Skeletal muscle satellite cell (primary cell): ENCODE data around the gene ZNF324.
A peak's percentile ranks its signal among the peaks of the same experiment; 100 is the strongest.
"Not testable (repeated sequence)": the region's sequence is repeated elsewhere in the genome, so short reads cannot be mapped to it uniquely, and the experiment has no call there.

Experiments
- H3K27me3 ChIP-seq: 2 replicates; pipeline ENCODE4 v1.7.0; 2013; ENCODE audit warnings: low read length; ENCODE audit not compliant: control insufficient read depth, insufficient read depth
- H3K36me3 ChIP-seq: 2 replicates; pipeline ENCODE4 v1.7.0; 2013; ENCODE audit warnings: mild to moderate bottlenecking, control low read depth, low read length; ENCODE audit not compliant: insufficient read depth
- H3K4me1 ChIP-seq: 2 replicates; pipeline ENCODE4 v1.7.0; 2013; ENCODE audit warnings: low read length; ENCODE audit not compliant: control insufficient read depth, insufficient read depth
- H3K4me2 ChIP-seq: 2 replicates; pipeline ENCODE4 v1.7.0; 2013; ENCODE audit warnings: mild to moderate bottlenecking, low read length
- H3K4me3 ChIP-seq: 2 replicates; pipeline ENCODE4 v1.7.0; 2013; ENCODE audit warnings: low read length
- H3K9ac ChIP-seq: 2 replicates; pipeline ENCODE4 v1.7.0; 2013; ENCODE audit warnings: mild to moderate bottlenecking, low read depth, low read length, moderate library complexity
- H3K9me3 ChIP-seq: replicated peaks from 2 replicates; pipeline ENCODE4 v1.7.0; 2013; ENCODE audit warnings: mild to moderate bottlenecking, control low read depth, low read length

The ZNF324 gene

DNA sequence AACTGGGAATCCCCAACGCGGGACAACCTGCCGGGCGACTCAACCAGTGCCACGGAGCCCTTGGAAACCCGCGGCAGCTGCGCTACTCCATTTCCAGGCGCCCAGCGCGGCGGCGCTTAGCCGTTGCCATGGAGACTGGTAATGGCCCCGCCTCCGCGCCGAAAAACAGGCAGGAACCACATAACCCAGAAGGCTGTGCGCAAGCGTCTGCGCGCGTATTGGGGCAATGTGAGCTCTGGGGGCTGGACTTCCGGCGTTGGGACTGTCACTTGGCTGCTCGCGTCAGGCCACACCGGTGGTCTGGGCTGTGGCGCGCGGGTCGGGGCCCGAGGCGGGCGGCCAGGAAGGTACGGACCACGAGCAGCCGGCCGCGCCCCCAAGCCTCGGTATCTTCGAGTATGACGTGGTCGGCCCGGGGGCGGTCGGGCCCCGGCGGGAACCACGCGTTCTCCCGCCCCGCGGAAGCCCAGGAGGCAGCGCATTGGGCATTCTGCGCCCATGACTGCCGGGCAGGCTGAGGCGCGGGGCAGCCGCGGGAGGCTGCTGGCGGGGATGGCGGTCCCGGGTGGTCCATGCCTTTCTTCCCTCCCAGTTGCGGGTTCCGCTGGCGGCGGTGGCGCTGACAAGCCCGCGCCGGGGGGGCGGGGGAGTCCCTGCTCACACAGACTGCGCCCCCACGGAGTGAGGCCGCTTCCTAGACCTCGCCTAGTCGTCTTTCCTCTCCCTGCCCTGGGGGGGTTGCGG, 15.3 kb upstream of the ZNF324 start, which contains the start of gene ZNF324B:
Gene ZNF324B, plus strand, starts transcription at position 265 of the 744 bp plus-strand sequence. CDS start 2,080 bp downstream, outside the sequence.
- H3K36me3 ChIP-seq: peaks cover 2% of the 10 kb centered on the region
- no peaks in the 10 kb centered on the region for H3K9me3 ChIP-seq
- H3K4me2 ChIP-seq: peak within 1 kb of the TSS; percentile 91
- H3K4me1 ChIP-seq: peaks cover 5% of the 10 kb centered on the region
- peak within 1 kb of the TSS; percentile 92 for H3K4me3 ChIP-seq
- H3K27me3 ChIP-seq: no peaks in the 10 kb centered on the region
- peak within 1 kb of the TSS; percentile 79 for H3K9ac ChIP-seq

- no peaks in the 10 kb centered on the region for H3K27me3 ChIP-seq
- no peak overlapping the region for H3K9ac ChIP-seq
- H3K4me1 ChIP-seq: peaks cover 5% of the 10 kb centered on the region
- H3K4me2 ChIP-seq: no peak overlapping the region
- no peaks in the 10 kb centered on the region for H3K9me3 ChIP-seq
- peaks cover 8% of the 10 kb centered on the region for H3K36me3 ChIP-seq
- H3K4me3 ChIP-seq: no peak overlapping the region
Measured at GRCh38 chr19:58453743-58454142, 13.1 kb upstream of the ZNF324 start.

DNA sequence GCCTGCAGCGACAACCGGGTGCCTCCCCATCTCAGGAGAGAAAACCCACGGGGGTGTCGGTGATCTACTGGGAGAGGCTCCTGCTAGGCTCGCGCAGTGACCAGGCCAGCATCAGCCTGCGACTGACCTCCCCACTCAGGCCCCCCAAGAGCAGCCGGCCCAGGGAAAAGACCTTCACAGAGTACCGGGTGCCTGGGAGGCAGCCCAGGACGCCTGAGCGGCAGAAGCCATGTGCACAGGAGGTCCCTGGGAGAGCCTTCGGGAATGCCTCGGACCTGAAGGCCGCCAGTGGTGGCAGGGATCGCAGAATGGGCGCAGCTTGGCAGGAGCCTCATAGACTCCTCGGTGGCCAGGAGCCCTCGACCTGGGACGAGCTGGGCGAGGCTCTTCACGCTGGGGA, 11.6 kb upstream of the ZNF324 start:
- no peaks in the 10 kb centered on the region for H3K27me3 ChIP-seq

DNA sequence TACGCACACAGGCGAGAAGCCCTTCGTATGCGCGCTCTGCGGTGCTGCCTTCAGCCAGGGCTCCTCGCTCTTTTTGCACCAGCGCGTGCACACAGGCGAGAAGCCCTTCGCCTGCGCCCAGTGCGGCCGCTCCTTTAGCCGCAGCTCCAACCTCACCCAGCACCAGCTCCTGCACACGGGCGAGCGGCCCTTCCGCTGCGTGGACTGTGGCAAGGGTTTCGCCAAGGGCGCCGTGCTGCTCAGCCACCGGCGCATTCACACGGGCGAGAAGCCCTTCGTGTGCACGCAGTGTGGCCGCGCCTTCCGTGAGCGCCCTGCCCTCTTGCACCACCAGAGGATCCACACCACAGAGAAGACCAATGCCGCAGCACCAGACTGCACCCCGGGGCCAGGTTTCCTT, 10.8 kb upstream of the ZNF324 start:
- H3K4me1 ChIP-seq: peaks cover under 1% of the 10 kb centered on the region
- no peak overlapping the region for H3K4me3 ChIP-seq
- no peaks in the 10 kb centered on the region for H3K27me3 ChIP-seq
- H3K36me3 ChIP-seq: peaks cover 8% of the 10 kb centered on the region
- H3K4me2 ChIP-seq: no peak overlapping the region
- no peaks in the 10 kb centered on the region for H3K9me3 ChIP-seq
- no peak overlapping the region for H3K9ac ChIP-seq

More for the DNA sequence above, 11.6 kb upstream of the ZNF324 start:
- Histone ChIP-seq H3K9ac (no peak overlapping the region), H3K9me3 (no peaks in the 10 kb centered on the region), H3K4me2 (no peak overlapping the region), H3K36me3 (peaks cover 8% of the 10 kb centered on the region), H3K4me1 (peaks cover 5% of the 10 kb centered on the region), H3K4me3 (no peak overlapping the region)

- no peak overlapping the region for H3K9ac ChIP-seq
- no peak overlapping the region for H3K4me3 ChIP-seq
Measured at GRCh38 chr19:58460039-58460438, 6.8 kb upstream of the ZNF324 start.

GRCh38 chr19:58466089-58466759, 656 bp upstream of the ZNF324 start:
- peak overlapping the region; percentile 100 for H3K4me2 ChIP-seq
- H3K27me3 ChIP-seq: no peaks in the 10 kb centered on the region
- peak overlapping the region; percentile 36 for H3K9ac ChIP-seq
- H3K4me1 ChIP-seq: peaks cover 13% of the 10 kb centered on the region
- no peaks in the 10 kb centered on the region for H3K9me3 ChIP-seq
- peak overlapping the region; percentile 100 for H3K4me3 ChIP-seq
- H3K36me3 ChIP-seq: peaks cover 7% of the 10 kb centered on the region

More at GRCh38 chr19:58460039-58460438, 6.8 kb upstream of the ZNF324 start:
- Histone ChIP-seq H3K4me1 (no peaks in the 10 kb centered on the region), H3K27me3 (no peaks in the 10 kb centered on the region), H3K4me2 (no peak overlapping the region), H3K36me3 (peaks cover 8% of the 10 kb centered on the region), H3K9me3 (no peaks in the 10 kb centered on the region)

GRCh38 chr19:58468216-58468839, 1.4 kb downstream of the ZNF324 start:
- Histone ChIP-seq H3K9ac (peak overlapping the region; percentile 36), H3K4me3 (peak overlapping the region; percentile 61), H3K9me3 (no peaks in the 10 kb centered on the region), H3K36me3 (peaks cover 25% of the 10 kb centered on the region), H3K4me2 (peak overlapping the region; percentile 85), H3K4me1 (peaks cover 13% of the 10 kb centered on the region), H3K27me3 (no peaks in the 10 kb centered on the region)

GRCh38 chr19:58469241-58470013, 2.5 kb downstream of the ZNF324 start:
- peaks cover 13% of the 10 kb centered on the region for H3K4me1 ChIP-seq
- H3K9ac ChIP-seq: no peak overlapping the region
- no peaks in the 10 kb centered on the region for H3K27me3 ChIP-seq
- no peak overlapping the region for H3K4me3 ChIP-seq
- H3K9me3 ChIP-seq: no peaks in the 10 kb centered on the region
- no peak overlapping the region for H3K4me2 ChIP-seq
- peaks cover 29% of the 10 kb centered on the region for H3K36me3 ChIP-seq

GRCh38 chr19:58470837-58471543, 4.1 kb downstream of the ZNF324 start:
- H3K4me1 ChIP-seq: peaks cover 22% of the 10 kb centered on the region
- H3K4me3 ChIP-seq, H3K27me3 ChIP-seq, H3K9me3 ChIP-seq, H3K9ac ChIP-seq, H3K4me2 ChIP-seq: not testable (repeated sequence)
- H3K36me3 ChIP-seq: peaks cover 29% of the 10 kb centered on the region

GRCh38 chr19:58471736-58472135, 4.9 kb downstream of the ZNF324 start:
- Histone ChIP-seq H3K4me1 (peaks cover 22% of the 10 kb centered on the region), H3K9me3 (no peaks in the 10 kb centered on the region), H3K9ac (no peak overlapping the region), H3K27me3 (no peaks in the 10 kb centered on the region), H3K4me3 (no peak overlapping the region), H3K4me2 (no peak overlapping the region), H3K36me3 (peaks cover 29% of the 10 kb centered on the region)
